HG03469 (cell line): ENCODE data around the gene ACVR2B.

Experiments used
- ATAC-seq: cut with Tn5 transposase; IDR thresholded peaks from one replicate; pipeline ENCODE4 v1.9.1; 2021; ENCODE audit warnings: mild to moderate bottlenecking, moderate library complexity, moderate number of reproducible peaks; ENCODE audit not compliant: unreplicated experiment

The ACVR2B gene

DNA sequence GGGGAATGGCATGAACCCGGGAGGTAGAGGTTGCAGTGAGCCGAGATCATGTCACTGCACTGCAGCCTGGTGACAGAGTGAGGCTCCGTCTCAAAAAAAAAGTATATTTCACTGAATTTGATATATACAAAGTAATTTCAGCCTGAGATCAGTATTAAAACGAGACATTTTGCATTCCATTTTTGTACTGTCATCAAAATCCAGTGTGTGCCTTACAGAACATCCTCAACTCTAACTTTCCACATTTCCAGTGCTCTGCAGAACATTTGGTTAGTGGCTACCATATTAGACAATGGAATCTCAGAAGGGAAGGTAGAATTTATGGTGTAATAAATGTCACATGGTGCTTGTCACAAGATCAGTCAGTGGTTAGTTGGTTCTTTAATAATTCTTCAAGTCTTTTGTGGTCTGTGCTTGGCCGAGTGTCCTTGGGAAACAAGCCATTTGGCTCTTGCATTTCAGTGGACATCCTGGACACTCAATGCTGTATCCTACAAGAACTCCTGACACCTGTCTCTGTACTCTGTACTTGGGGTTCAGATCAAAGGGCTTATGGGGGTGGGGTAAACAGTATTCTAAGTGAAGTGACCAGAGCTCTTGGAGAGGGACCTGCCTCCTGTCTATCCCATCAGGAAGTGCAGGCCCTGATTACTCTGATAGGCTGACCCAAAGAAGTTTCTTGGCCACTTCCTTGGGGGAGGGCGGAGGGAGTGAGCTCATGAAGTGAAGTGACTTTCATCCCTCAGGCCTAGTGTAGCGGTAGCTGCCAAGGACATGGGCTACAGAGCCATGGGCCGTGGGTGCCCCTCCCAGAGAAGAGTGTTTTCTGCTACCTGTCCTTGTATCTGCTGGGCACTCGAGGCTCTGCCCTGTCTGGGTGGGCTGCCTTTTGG, 3.7 kb downstream of the ACVR2B start:
- ATAC-seq, result no peak

DNA sequence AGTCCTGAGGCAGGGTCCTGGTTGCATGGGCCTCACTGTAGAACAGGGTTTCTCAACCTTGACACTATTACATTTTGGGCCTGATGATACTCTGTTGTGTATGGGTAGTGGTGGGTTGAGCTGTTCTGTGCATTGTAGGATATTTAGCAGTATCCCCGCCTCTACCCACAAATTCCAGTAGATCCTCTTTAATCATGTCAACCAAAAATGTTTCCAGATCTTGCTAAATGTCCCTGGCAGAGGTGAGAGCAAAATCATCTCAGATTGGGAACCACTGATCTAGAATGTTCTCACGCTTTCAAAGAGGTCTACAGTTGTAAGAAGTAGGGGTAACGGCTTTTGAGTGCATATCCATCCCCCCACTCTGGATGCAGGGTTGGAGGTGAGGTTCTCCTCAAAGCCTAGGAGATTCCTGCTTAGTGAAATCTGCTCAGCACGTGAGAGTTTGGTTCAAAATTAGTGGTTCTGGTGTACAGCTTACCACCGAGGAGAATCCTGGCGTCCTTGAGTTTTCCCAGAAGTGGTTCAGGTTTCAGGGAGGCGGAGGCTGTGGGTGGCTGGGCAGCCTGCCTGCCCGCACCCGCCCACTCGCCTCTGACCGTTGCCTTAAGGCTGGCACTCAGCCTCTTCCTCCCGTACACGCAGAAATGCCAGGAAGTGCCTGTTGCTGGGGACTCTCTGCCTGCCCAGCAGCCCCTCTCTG, 5.3 kb downstream of the ACVR2B start:
- ATAC-seq, result no peak

DNA sequence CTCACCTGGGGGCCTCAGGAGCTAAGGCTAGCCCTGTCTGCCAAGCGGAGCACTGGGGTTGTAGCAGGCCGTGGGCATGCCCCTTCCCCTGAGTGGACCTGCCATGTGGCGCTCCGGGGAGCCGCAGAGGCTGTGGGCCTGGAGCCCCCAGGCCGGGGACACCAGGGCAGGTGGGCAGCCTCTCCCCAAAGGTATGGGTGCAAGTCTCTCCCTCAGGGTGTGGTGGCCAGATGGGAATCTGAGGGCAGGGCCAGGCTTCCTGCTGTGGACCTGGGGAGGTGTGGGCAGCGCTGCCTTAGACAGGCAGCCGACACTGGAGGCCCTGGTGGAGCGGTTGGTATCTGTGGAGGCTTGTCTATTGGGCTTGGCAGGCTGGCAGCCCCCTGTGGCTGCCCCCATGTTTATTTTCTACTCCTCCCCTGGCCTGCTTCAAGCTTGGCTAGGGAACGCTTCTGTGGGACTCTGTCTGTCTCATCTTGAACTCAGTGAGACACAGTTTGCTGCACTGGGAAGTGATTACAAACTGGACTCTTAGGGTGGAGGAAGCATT, 5.9 kb downstream of the ACVR2B start:
- no peak for ATAC-seq

- no peak for ATAC-seq
Observed at GRCh38 chr3:38460377-38461270, 6.9 kb downstream of the ACVR2B start.

DNA sequence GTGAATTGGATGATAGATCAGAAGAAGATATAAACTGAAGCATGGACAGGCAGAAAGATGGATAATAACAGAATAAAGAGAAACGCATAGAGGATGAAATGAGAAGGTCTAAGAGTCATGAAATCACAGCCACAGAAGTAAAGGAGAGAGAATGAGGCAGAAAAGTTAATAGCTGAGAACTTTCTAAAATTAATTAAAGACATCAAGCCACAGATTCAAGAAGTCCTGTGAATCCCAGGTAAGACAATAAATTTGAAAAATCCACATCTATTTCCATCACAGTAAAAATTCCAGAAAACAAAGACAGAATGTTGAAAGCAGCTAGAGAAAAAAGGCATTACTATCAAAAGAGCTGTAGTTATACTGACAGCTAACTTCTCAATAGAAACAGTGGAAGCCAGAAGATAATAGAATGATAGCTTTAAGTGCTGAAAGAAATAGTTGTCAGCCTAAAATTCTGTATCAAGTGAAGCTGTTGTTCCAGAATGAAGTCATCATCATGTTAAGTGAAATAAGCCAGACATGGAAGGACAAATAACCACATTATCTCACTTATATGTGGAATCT, 12.0 kb downstream of the ACVR2B start:
- no peak for ATAC-seq

DNA sequence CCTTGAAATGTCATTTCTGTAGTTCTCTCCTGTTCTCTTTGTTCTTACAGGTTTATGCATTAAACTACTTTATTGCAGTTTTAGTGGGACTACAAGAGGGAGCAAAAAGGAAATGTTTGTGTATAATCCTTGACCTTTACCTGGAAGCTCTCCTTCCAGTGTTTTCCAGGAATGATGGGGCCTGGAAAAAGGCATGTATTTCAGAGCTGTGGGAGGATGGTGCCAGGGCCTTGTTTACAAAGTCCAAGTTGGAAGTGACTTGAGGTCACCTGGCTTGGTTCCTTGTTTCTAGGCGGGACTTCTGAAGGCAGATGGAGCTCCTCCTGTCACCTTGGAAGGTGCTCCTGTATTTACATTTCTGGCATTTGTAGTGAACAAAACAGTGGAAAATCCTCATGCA, 15.1 kb downstream of the ACVR2B start:
- ATAC-seq, result no peak

GRCh38 chr3:38469852-38470251, 16.2 kb downstream of the ACVR2B start:
- no peak for ATAC-seq

GRCh38 chr3:38471260-38471857, 17.7 kb downstream of the ACVR2B start:
- ATAC-seq, result no peak

DNA sequence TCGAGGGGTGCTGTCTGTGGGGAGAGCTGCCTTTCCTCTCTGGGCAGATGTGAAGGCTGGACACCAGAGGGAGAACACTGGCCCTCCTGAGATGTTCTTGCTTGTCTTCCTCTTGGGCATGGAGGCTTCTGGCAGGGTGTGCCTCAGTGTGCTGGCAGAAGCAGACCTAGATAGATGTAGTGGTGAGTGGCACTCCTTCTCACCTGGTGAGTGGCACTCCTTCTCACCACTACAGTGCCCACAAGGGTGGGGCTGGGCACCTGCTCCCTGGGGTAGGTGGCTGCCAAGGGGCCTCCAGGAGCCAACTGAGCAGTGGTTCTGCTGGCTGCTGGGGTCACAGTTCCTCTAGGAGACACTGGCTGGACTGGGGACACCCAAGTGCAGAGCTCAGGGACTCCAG, 18.7 kb downstream of the ACVR2B start:
- ATAC-seq, result no peak

- no peak for ATAC-seq
Observed at GRCh38 chr3:38473229-38473628, 19.5 kb downstream of the ACVR2B start.

GRCh38 chr3:38474928-38475605, 21.4 kb downstream of the ACVR2B start:
- ATAC-seq, result no peak

- ATAC-seq, result no peak
Observed at GRCh38 chr3:38475716-38476115, 22.0 kb downstream of the ACVR2B start.

GRCh38 chr3:38476157-38476756, 22.6 kb downstream of the ACVR2B start:
- no peak for ATAC-seq

DNA sequence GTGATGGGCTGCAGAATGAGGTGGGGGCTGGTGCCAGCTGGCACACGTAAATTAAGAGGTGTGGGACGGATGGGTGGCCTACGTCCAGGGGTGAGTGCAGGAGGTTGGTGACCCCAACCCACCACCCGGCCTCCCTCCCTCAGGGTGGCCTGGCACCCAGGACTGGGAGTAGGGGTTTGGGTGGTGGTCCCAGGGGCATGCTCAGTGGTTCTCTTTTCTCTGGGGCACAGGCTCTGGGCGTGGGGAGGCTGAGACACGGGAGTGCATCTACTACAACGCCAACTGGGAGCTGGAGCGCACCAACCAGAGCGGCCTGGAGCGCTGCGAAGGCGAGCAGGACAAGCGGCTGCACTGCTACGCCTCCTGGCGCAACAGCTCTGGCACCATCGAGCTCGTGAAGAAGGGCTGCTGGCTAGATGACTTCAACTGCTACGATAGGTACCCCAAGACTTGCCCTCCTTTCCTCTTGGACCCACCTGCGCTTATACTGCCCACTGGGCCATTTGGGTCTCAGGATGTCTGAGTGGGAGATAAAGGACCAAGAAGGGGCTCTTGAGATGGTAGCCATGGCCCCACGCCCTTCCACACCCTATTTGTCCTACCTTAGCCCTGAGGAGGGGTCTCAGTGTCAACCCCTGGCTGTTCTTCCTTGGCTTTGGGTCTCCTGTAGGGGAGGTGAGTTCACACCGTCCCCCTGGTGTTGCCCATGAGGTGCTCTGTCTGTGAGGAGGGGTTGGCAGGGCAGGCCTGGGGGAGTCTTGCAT, 23.5 kb downstream of the ACVR2B start:
- no peak for ATAC-seq

GRCh38 chr3:38477839-38478450, 24.3 kb downstream of the ACVR2B start:
- no peak for ATAC-seq

DNA sequence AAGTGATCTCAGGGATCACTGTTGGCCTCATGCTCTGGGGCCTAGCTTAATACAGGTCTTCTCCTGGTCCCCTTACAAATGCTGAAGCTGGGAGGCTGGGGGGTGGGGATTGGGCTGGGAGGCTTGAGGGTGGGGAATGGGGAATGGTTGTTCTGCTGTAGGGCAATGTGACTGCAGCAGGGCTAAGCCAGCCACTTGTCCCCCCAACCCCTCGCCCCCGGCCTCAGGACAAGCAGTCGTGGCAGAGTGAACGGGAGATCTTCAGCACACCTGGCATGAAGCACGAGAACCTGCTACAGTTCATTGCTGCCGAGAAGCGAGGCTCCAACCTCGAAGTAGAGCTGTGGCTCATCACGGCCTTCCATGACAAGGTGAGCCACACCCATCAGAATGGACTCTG, 25.2 kb downstream of the ACVR2B start:
- ATAC-seq, result no peak

GRCh38 chr3:38479431-38480092, 25.9 kb downstream of the ACVR2B start:
- ATAC-seq, result no peak

GRCh38 chr3:38480093-38480445, 26.4 kb downstream of the ACVR2B start:
- no peak for ATAC-seq
